Progenitor cell of endocrine pancreas (in vitro differentiated cells): ENCODE measurements around the gene DMTF1. TPM values are rescaled to one million over a fixed set of nuclear protein-coding genes. Genes with fewer than 3 reads are reported as not detected.
"Not testable (repeated sequence)": the region's sequence is repeated elsewhere in the genome, so short reads cannot be mapped to it uniquely, and the experiment has no call there.

Experiments used
- DNase-seq: peaks from one replicate; pipeline ENCODE4 v3.0.0; 2021; ENCODE audit warnings: low spot score; ENCODE audit not compliant: unreplicated experiment
- H3K27ac Mint-ChIP-seq: 2 replicates; pipeline ENCODE4 v1.8.0; 2021; ENCODE audit warnings: mild to moderate bottlenecking, moderate library complexity, mixed read lengths
- H3K27me3 Mint-ChIP-seq: 2 replicates; pipeline ENCODE4 v1.8.0; 2021; ENCODE audit warnings: mixed read lengths
- H3K36me3 Mint-ChIP-seq: 2 replicates; pipeline ENCODE4 v1.8.0; 2022; ENCODE audit warnings: mixed read lengths; ENCODE audit not compliant: insufficient read depth
- H3K4me1 Mint-ChIP-seq: 2 replicates; pipeline ENCODE4 v1.8.0; 2021; ENCODE audit warnings: low read depth, mixed read lengths
- H3K4me3 Mint-ChIP-seq: 2 replicates; pipeline ENCODE4 v1.8.0; 2021; ENCODE audit warnings: low read depth, mild to moderate bottlenecking, moderate library complexity, mixed read lengths
- H3K9me3 Mint-ChIP-seq: 2 replicates; pipeline ENCODE4 v1.8.0; 2021; ENCODE audit warnings: low read depth, mixed read lengths
- total RNA-seq: library from RNA; stranded (reverse); gene quantifications from 2 replicates; pipeline ENCODE4 v1.2.1, GENCODE V29; 2021
- TF ChIP-seq, protein P1 (sequence below): fragments of 200-600 bp; sonication (generic); IDR thresholded peaks from one replicate; pipeline ENCODE4 v1.5.0; 2021; ENCODE audit warnings: antibody characterized with exemption, mild to moderate bottlenecking; ENCODE audit not compliant: unreplicated experiment

The DMTF1 gene
- total RNA-seq, 1 donor from 2014 or later, result 180 TPM

GRCh38 chr7:87110778-87111177 lies 41.5 kb upstream of the DMTF1 start:
- DNase-seq, result no peak
- H3K4me3 Mint-ChIP-seq, result no peak overlapping the region
- TF ChIP-seq, protein P1, sequence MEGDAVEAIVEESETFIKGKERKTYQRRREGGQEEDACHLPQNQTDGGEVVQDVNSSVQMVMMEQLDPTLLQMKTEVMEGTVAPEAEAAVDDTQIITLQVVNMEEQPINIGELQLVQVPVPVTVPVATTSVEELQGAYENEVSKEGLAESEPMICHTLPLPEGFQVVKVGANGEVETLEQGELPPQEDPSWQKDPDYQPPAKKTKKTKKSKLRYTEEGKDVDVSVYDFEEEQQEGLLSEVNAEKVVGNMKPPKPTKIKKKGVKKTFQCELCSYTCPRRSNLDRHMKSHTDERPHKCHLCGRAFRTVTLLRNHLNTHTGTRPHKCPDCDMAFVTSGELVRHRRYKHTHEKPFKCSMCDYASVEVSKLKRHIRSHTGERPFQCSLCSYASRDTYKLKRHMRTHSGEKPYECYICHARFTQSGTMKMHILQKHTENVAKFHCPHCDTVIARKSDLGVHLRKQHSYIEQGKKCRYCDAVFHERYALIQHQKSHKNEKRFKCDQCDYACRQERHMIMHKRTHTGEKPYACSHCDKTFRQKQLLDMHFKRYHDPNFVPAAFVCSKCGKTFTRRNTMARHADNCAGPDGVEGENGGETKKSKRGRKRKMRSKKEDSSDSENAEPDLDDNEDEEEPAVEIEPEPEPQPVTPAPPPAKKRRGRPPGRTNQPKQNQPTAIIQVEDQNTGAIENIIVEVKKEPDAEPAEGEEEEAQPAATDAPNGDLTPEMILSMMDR, result no peak
- peaks cover 13% of the 10 kb centered on the region for H3K9me3 Mint-ChIP-seq
- H3K4me1 Mint-ChIP-seq, result no peaks in the 10 kb centered on the region
- no peak overlapping the region for H3K27ac Mint-ChIP-seq
- no peaks in the 10 kb centered on the region for H3K27me3 Mint-ChIP-seq
- peaks cover 5% of the 10 kb centered on the region for H3K36me3 Mint-ChIP-seq

GRCh38 chr7:87111877-87112276 lies 40.4 kb upstream of the DMTF1 start:
- Mint-ChIP-seq H3K4me1 (no peaks in the 10 kb centered on the region), H3K36me3 (peaks cover 6% of the 10 kb centered on the region), H3K9me3 (peaks cover 13% of the 10 kb centered on the region), H3K27ac (no peak overlapping the region), H3K27me3 (no peaks in the 10 kb centered on the region), H3K4me3 (no peak overlapping the region)
- DNase-seq, result no peak
- TF ChIP-seq, protein P1, result no peak

GRCh38 chr7:87113077-87113476 lies 39.2 kb upstream of the DMTF1 start:
- Mint-ChIP-seq H3K27ac (no peak overlapping the region), H3K9me3 (peaks cover 13% of the 10 kb centered on the region), H3K27me3 (no peaks in the 10 kb centered on the region), H3K36me3 (peaks cover 6% of the 10 kb centered on the region), H3K4me3 (no peak overlapping the region), H3K4me1 (no peaks in the 10 kb centered on the region)
- TF ChIP-seq, protein P1, result no peak
- DNase-seq, result no peak

DNA sequence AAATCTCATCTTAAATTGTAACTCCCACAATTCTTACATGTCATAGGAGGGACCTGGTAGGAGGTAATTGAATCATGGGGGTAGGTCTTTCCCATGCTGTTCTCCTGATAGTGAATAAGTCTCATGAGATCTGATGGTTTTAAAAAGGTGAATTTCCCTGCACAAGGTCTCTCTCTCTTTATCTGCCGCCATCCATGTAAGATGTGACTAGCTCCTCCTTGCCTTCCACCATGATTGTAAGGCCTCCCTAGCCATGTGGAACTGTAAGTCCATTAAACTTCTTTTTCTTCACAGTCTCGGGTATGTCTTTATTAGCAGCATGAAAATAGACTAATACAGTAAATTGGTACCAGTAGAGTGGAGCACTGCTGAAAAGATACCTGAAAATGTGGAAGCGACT lies 38.3 kb upstream of the DMTF1 start:
- H3K27me3 Mint-ChIP-seq, H3K4me1 Mint-ChIP-seq, H3K27ac Mint-ChIP-seq, H3K4me3 Mint-ChIP-seq, H3K36me3 Mint-ChIP-seq, DNase-seq: not testable (repeated sequence)
- H3K9me3 Mint-ChIP-seq, result peaks cover 13% of the 10 kb centered on the region

DNA sequence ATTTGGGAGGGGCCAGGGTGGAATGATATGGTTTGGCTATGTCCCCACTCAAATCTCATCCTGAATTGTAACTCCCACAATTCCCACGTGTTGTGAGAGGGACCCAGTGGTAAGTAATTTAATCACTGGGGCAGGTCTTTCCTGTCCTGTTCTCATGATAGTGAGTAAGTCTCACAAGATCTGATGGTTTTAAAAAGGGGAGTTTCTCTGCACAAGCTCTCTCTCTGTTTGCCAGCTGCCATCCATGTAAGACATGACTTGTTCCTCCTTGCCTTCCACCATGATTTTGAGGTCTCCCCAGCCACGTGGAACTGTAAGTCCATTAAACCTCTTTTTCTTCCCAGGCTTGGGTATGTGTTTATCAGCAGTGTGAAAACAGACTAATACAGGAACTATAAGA lies 36.5 kb upstream of the DMTF1 start:
- not testable (repeated sequence) for H3K36me3 Mint-ChIP-seq, DNase-seq, H3K27ac Mint-ChIP-seq, H3K4me3 Mint-ChIP-seq, H3K27me3 Mint-ChIP-seq, H3K4me1 Mint-ChIP-seq
- peaks cover 13% of the 10 kb centered on the region for H3K9me3 Mint-ChIP-seq

DNA sequence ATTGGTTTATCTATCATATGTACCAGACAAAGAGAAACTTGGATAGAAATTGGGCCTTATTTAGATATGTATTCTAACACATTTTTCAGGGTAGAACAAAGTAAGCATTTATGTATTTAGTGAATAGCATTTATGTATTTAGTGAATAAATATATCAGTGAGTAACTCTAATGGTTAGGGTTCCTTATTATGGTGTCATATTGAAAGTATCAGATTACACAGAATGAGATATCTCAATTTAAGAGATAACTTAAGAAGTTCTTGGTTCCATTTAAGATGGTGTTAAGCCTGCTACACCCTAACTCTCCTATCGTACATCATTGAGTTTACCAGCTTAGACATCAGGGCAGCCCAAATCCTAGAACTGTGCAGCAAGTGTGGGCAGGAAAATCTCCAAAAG lies 35.9 kb upstream of the DMTF1 start:
- no peaks in the 10 kb centered on the region for H3K4me1 Mint-ChIP-seq
- TF ChIP-seq, protein P1, result no peak
- no peaks in the 10 kb centered on the region for H3K27me3 Mint-ChIP-seq
- H3K9me3 Mint-ChIP-seq, result peaks cover 13% of the 10 kb centered on the region
- peaks cover 6% of the 10 kb centered on the region for H3K36me3 Mint-ChIP-seq
- H3K4me3 Mint-ChIP-seq, result no peak overlapping the region
- no peak overlapping the region for H3K27ac Mint-ChIP-seq
- no peak for DNase-seq
